HG02840 (cell line): ENCODE data around the gene SUPT7L.

Source experiments
- ATAC-seq: cut with Tn5 transposase; IDR thresholded peaks from one replicate; pipeline ENCODE4 v1.9.1; 2021; ENCODE audit warnings: mild to moderate bottlenecking, moderate library complexity, moderate number of reproducible peaks; ENCODE audit not compliant: unreplicated experiment, low FRiP score

Gene SUPT7L

GRCh38 chr2:27663285-27664153, at the start of gene SUPT7L, which contains the start of gene SLC4A1AP:
SUPT7L (minus strand) TSS chr2:27663614; CDS start chr2:27662192, 1,422 bp downstream.
SLC4A1AP (plus strand) TSS chr2:27663889; CDS start chr2:27663915, 26 bp downstream.
- ATAC-seq = peak; percentile 70

- no peak for ATAC-seq
Measured at GRCh38 chr2:27713201-27713600, 49.8 kb upstream of the SUPT7L start.

DNA sequence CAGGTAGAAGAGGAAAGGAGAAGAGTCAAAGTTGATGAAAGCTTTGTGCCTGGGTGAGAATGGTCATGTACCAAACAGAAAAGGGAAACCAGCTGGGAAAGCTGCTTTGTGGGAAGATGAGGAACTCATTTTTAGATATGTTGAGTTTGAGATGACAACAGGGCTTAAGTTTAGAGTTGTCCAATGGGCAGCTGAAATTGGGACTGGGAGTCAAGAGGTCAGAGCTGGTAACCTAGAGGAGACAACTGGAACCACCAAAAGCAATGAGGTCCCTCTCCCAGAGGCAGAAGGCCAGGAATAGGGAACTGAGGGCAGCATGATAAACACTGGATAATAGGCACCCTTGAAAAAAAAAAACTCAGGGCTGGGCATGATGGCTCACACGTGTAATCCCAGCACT, 49.1 kb upstream of the SUPT7L start:
- no peak for ATAC-seq

- no peak for ATAC-seq
Measured at GRCh38 chr2:27711804-27712203, 48.4 kb upstream of the SUPT7L start.

DNA sequence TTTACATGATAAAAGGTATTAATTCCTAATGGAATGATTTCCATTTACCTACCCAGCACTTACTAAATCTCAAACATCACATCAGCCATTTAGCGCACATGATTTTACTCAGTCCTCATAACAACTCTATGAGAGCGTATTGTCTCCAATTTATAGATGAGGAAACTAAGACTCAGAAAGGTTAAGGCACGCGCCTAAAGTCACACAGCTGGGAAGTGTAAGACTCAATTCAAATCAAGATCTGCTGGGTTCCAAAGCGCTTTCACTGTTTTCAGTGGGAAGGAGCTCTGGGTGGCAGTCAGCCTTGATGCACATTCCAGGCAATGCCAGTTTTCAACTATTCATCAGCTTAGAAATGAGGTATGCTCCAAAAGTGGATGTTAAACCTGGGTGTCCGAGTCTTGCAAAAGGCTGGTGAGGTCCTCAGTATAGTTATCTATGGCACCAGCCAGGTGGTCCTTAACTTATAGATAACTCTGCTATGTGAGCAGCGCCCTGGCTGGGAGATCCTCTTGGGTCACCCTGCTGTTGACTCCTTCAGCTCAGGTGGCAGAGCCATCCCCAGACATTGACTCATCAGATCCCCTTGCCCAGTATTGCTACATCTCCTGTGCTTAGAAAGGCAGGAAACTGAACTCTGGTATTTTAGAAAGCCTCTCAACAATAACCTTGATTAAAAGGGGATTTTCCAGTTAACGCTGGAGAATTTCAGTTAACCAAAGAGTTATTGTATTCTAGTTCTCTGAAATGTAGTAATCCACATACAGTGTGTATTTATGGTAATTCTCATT, 47.4 kb upstream of the SUPT7L start:
- no peak for ATAC-seq

DNA sequence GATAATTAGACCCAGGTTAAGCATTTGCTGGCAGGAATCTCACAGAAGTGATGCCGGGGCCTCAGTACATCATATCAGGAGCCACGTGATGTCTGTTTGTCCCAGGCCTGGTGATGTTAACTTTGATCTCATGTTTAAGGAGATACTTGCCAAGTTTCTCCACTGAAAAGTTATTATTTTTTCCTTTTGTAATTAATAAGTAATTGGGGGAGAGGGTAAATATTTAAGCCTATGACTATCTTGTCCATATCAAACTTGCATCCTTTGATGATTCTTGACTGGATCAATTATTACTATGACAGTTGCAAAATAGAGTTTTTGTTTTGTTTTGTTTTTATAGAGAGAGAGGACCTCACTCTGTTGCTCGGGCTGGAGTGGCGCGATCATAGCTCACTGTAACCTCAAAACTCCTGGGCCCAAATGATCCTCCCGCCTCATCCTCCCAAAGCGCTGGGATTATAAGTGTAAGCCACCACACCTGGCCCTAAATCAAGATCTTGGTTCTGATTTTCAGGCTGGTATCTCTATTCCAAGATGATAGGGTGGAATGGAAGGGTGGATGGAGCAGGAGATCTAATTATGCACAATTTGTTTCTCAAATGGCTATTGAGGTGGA, 46.7 kb upstream of the SUPT7L start:
- no peak for ATAC-seq

GRCh38 chr2:27709326-27709725, 45.9 kb upstream of the SUPT7L start:
- no peak for ATAC-seq

GRCh38 chr2:27708666-27709065, 45.3 kb upstream of the SUPT7L start:
- ATAC-seq = no peak

DNA sequence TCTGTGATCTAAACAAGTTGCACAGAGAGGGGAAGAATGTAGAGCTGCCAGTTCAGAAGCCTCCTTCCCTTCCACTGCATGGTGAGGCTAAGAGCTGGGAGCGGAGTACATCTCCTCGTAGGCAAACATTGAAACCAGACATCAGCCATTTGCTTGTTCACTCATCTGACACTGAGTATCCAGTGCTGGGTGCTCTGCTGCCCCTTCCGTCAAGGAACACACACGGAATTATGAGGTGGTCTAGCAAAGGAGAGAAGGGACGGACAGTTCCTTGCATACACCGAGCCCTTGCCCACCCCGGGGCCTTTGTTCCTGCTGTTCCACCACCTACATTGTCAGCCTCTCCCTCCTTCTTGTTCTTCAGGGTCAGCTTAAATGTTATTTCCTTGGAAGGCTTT, 44.8 kb upstream of the SUPT7L start:
- no peak for ATAC-seq

DNA sequence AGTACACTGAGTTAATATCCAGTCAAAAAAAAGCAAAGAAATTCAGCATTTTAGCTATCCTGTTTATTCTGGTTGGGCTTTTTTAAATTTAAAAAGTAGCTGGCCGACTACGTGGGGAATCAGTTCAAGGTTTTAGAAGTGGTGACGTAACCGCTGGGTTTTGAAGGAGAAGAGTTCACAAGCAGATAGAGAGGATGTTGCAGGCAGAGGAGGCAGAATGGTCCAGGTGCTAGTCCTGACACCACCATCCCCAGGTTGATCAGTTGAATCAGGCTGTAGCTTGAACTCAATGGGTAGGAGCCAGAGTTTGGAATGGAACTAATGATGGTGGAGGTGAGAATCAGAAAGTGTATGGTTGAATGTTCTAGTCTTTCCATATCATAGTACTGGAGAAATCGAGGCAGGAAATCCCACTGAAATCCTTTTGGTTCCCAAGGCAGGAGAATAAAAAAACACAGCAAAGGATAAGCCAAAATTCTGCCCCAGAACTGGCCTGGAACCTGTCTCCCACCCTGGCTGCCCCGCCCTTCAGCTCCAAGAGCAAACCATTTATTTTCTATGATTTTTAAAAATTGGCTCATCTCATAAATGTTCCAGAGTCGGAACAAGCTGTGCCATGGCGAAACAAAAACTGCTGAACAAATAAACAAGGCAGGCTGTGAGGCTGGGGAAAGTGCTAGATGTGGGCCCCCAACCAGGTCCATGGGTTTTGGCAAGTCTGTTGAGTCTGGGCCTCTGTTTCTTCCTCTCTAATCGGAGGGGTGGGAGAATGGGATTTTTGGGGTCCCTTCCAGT, 44.2 kb upstream of the SUPT7L start:
- ATAC-seq = no peak

DNA sequence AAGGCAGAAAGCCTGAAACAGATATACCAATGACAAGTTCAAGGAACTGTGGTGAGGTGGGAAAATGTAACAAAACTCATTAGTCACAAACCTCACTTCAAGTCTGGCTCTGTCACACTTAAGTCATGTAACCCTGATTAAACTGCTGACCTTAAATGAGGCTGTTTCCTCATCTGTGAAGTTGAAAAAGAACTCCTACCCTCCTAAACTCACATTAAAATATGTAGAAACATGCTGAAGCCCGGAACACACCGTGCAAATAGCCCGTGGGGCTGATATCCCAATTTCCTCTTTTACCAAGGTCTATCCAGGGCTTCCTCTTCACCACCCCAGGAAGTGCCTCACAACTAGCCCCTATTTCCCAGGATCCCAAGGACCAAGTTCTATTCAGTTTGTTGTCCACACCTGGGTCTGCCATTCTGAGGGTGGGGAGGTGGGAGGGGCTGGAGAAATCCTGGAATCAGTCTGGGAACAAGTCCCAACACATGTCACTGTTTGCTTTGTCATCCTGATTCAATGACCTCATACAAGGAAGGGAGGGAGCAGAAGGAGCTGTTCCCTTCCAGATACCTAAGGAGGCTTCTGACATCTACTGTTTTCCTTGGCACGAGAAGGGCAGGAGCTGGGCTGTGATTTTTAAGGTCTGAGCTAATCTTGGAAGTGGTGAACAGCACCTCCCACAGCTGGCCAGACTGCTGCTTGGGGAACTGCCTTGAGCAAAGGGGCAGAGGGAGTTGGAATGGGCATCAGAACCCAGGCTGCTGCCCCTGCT, 42.6 kb upstream of the SUPT7L start:
- ATAC-seq = no peak

DNA sequence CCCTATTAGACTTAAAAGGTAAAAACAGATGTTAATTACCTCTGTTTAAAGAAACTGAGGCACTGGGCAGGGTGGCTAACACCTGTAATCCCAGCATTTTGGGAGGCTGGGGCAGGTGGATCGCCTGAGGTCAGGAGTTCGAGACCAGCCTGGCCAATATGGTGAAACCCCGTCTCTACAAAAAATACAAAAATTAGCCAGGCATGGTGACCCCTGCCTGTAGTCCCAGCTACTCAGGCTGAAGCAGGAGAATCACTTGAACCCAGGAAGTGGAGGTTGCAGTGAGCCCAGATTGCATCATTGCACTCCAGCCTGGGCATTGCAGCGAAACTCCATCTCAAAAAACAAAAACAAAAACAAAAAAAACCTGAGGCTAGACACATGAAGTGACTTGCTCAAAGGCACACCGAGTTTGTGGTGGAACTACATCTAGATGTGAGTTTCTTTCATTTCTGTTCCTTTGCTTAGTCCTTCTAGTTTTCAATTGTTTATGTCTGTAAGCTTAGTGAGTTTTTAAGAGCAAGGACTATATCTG, 41.0 kb upstream of the SUPT7L start:
- no peak for ATAC-seq

GRCh38 chr2:27703638-27704341, 40.4 kb upstream of the SUPT7L start:
- ATAC-seq = no peak

GRCh38 chr2:27702302-27702701, 38.9 kb upstream of the SUPT7L start:
- ATAC-seq = no peak

DNA sequence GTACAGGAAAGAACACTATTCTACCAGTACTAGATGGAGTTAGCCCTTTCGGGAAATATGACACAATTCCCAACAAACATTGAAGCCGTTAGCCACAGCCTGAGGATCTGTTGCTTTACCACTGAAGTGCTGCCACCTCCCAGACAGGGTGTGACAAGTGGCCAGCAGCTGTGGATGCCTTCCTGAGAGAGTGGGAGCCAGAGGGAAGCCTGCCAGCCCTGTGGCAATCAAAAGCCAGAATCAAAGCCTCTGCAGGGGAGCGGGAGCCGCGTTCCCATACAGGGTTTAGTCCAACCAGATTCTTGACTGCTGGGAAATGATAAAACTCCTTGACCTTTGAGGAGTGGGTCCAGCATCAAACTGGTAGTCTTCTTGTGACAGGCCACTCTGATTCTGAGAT, 38.3 kb upstream of the SUPT7L start:
- ATAC-seq = no peak

DNA sequence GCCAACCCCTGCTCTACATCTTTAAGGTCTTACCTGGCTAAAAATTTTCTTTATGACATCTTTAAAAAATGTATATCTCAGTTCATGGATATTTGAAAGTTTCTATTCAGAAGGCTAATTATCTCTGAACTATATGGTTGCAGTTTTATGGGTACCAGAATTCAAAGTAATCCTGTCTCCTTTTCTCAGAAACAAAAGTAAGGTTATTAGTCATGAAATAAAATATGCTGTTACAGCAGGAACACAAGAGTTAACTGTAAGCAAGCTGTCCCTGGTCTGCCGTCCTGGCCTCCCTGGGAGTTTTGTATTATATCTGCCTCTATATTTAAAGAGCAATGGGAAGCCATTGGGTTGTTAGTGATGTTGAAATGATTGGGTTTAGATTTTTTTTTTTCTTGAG, 34.2 kb upstream of the SUPT7L start:
- ATAC-seq = no peak

GRCh38 chr2:27690052-27690451, 26.6 kb upstream of the SUPT7L start:
- ATAC-seq = no peak

GRCh38 chr2:27689424-27689823, 26.0 kb upstream of the SUPT7L start:
- ATAC-seq = no peak

DNA sequence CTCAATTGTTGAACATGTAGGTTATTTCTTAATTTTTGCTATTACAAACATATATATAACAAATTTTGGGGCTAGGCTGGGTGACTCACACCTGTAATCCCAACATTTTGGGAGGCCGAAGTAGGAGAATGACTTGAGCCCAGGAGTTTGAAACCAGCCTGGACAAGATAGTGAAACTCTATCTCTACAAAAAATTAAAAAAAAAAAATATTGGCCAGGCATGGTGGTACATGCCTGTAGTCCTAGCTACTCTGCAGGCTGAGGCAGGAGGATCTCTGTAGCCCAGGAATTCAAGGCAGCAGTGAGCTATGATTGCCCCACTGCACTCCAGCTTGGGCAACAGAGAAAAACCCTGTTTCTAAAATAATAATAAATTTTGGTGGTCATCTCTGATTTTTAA, 23.8 kb upstream of the SUPT7L start:
- ATAC-seq = no peak
